Measurements from ENCODE around the gene SPSB3.

Gene SPSB3

GRCh38 chr16:1775006-1775845 is 7.1 kb downstream of the SPSB3 start:
- DNase-seq (ENCODE audit: low read depth): no peak

- DNase-seq (ENCODE audit: low read depth): no peak
Measured at GRCh38 chr16:1774448-1774780, 8.0 kb downstream of the SPSB3 start.

GRCh38 chr16:1773703-1774447 is 8.5 kb downstream of the SPSB3 start:
- no peak for DNase-seq (ENCODE audit: low read depth)

GRCh38 chr16:1772908-1773702 is 9.3 kb downstream of the SPSB3 start, which contains the start of gene MRPS34:
Gene MRPS34, minus strand, starts transcription at chr16:1773134. Its CDS starts 15 bp downstream, at chr16:1773119.
- peak; percentile 57 for DNase-seq (ENCODE audit: low read depth)

- DNase-seq (ENCODE audit: low read depth): peak; percentile 33
Measured at GRCh38 chr16:1772362-1772907, 9.9 kb downstream of the SPSB3 start, which contains the start of gene EME2. Gene EME2, plus strand, starts transcription at chr16:1772810. Its CDS starts 418 bp downstream, at chr16:1773228.

- no peak for DNase-seq (ENCODE audit: low read depth)
Measured at GRCh38 chr16:1771864-1772361, 10.5 kb downstream of the SPSB3 start.

- peak; percentile 54 for DNase-seq (ENCODE audit: low read depth)
Measured at GRCh38 chr16:1771188-1771863, 11.0 kb downstream of the SPSB3 start, which contains the start of gene NME3. Gene NME3, minus strand, starts transcription at chr16:1771543. Its CDS starts 9 bp downstream, at chr16:1771534.

- peak; percentile 30 for DNase-seq (ENCODE audit: low read depth)
Measured at GRCh38 chr16:1770328-1771187, 11.8 kb downstream of the SPSB3 start.

GRCh38 chr16:1769402-1770300 is 12.7 kb downstream of the SPSB3 start:
- no peak for DNase-seq (ENCODE audit: low read depth)

GRCh38 chr16:1768767-1769401 is 13.5 kb downstream of the SPSB3 start:
- no peak for DNase-seq (ENCODE audit: low read depth)

GRCh38 chr16:1768061-1768766 is 14.2 kb downstream of the SPSB3 start:
- DNase-seq (ENCODE audit: low read depth): no peak

GRCh38 chr16:1767116-1767994 is 15.0 kb downstream of the SPSB3 start:
- DNase-seq (ENCODE audit: low read depth): no peak

- DNase-seq (ENCODE audit: low read depth): no peak
Measured at GRCh38 chr16:1766701-1767100, 15.7 kb downstream of the SPSB3 start.

- no peak for DNase-seq (ENCODE audit: low read depth)
Measured at GRCh38 chr16:1766231-1766630, 16.1 kb downstream of the SPSB3 start.

- no peak for DNase-seq (ENCODE audit: low read depth)
Measured at GRCh38 chr16:1765826-1766225, 16.5 kb downstream of the SPSB3 start.

- DNase-seq (ENCODE audit: low read depth): no peak
Measured at GRCh38 chr16:1764971-1765370, 17.4 kb downstream of the SPSB3 start.
